D721Med (cell line): ENCODE data around the gene ADAM23.
"Not testable (repeated sequence)": the region's sequence is repeated elsewhere in the genome, so short reads cannot be mapped to it uniquely, and the experiment has no call there.

Experiments used
- DNase-seq: peaks from one replicate; pipeline ENCODE4 v3.0.0; 2011; ENCODE audit warnings: low spot score; ENCODE audit not compliant: insufficient read length
- FAIRE-seq: peaks from 2 replicates; lab custom pipeline; 2011; peaks lifted over from hg19 to GRCh38; lab: Jason Lieb, UNC
- TF ChIP-seq, protein P1 (sequence below): IDR thresholded peaks from 2 replicates; pipeline ENCODE4 v1.5.1; 2012; ENCODE audit warnings: mild to moderate bottlenecking, control low read depth; ENCODE audit not compliant: insufficient read depth; ENCODE audit errors: missing control alignments

The ADAM23 gene, protein sequence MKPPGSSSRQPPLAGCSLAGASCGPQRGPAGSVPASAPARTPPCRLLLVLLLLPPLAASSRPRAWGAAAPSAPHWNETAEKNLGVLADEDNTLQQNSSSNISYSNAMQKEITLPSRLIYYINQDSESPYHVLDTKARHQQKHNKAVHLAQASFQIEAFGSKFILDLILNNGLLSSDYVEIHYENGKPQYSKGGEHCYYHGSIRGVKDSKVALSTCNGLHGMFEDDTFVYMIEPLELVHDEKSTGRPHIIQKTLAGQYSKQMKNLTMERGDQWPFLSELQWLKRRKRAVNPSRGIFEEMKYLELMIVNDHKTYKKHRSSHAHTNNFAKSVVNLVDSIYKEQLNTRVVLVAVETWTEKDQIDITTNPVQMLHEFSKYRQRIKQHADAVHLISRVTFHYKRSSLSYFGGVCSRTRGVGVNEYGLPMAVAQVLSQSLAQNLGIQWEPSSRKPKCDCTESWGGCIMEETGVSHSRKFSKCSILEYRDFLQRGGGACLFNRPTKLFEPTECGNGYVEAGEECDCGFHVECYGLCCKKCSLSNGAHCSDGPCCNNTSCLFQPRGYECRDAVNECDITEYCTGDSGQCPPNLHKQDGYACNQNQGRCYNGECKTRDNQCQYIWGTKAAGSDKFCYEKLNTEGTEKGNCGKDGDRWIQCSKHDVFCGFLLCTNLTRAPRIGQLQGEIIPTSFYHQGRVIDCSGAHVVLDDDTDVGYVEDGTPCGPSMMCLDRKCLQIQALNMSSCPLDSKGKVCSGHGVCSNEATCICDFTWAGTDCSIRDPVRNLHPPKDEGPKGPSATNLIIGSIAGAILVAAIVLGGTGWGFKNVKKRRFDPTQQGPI

DNA sequence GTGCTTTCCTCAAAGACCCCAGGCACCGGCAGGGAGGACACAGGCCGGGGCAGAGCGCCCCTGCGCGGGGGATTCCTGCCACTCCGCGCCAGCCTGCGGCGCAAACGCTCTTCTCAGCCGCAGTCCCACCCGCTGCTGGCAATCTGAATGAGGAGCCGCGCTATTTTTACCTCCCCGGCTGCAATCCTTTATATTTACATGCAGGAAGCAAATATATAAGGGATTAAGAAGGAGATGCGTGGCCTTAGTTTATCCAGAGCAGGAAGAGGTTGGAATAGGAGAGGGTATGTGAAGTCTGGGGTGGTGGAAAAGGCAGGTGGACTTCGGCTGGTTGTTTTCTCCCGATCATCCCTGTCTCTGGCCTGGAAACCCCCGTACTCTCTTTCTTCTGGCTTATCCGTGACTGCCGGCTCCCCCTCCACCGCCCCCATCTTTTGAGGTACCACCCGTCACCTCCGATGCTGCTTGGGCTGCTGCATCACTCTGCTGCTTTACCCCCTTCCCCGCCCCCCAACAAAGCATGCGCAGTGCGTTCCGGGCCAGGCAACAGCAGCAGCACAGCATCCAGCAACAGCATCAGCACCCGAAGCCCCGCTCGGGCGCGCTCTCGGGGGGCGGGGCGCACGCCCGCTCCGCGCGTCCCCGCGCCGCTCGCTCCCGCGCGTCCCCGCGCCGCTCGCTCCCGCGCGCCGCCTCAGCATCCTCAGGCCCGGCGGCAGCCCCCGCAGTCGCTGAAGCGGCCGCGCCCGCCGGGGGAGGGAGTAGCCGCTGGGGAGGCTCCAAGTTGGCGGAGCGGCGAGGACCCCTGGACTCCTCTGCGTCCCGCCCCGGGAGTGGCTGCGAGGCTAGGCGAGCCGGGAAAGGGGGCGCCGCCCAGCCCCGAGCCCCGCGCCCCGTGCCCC lies at the start of gene ADAM23:
TSS of gene ADAM23 (plus strand) at position 700 of the 902 bp plus-strand sequence. CDS start 335 bp downstream, outside the sequence.
- peak; percentile 75 for DNase-seq
- no peak for FAIRE-seq

DNA sequence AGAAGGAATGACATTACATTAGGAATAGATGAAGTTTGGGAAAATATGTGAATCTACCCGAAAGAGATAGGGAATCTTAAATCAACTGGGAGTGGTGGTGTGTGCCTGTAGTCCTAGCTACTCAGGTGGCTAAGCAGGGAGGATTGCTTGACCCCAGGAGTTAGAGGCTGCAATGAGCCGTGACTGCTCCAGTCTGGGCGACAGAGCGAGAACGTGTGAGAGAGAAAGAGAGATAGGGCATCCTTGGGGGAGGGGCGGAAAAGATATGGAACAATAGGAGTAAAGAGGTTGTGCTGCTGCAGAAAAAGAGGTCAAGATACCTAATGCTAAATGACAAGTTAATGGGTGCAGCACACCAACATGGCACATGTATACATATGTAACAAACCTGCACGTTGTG lies 47.1 kb upstream of the ADAM23 start:
- FAIRE-seq (no peak), DNase-seq (no peak)
- TF ChIP-seq, protein P1, sequence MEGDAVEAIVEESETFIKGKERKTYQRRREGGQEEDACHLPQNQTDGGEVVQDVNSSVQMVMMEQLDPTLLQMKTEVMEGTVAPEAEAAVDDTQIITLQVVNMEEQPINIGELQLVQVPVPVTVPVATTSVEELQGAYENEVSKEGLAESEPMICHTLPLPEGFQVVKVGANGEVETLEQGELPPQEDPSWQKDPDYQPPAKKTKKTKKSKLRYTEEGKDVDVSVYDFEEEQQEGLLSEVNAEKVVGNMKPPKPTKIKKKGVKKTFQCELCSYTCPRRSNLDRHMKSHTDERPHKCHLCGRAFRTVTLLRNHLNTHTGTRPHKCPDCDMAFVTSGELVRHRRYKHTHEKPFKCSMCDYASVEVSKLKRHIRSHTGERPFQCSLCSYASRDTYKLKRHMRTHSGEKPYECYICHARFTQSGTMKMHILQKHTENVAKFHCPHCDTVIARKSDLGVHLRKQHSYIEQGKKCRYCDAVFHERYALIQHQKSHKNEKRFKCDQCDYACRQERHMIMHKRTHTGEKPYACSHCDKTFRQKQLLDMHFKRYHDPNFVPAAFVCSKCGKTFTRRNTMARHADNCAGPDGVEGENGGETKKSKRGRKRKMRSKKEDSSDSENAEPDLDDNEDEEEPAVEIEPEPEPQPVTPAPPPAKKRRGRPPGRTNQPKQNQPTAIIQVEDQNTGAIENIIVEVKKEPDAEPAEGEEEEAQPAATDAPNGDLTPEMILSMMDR, result no peak

More for the DNA sequence above, at the start of gene ADAM23:
- TF ChIP-seq, protein P1, result peak; percentile 14

DNA sequence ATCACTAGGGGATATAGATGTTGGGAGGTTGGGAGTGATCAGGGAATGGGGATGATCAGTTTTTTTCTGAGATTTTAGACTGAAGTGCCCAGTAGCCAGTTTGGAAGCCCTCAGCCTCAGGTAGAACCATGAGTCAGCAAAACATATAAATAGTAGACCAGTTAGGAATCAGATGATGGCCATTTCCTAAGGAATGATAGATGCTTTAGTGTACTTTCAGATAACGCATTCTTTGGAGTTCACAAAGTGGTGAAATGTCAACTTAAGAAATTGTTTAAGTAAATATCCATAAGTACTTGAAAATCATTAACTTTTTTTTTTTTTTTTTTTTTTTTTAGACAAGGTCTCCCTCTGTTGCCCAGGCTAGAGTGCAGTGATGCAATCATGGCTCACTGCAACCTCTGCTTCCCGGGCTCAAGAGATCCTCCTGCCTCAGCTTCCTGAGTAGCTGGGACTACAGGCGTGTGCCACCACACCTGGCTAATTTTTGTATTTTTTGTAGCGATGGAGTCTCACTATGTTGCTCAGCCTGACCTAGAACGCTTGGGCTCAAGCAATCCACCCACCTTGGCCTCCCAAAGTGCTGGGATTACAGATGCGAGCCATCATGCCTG lies 40.3 kb upstream of the ADAM23 start:
- FAIRE-seq, DNase-seq: not testable (repeated sequence)

DNA sequence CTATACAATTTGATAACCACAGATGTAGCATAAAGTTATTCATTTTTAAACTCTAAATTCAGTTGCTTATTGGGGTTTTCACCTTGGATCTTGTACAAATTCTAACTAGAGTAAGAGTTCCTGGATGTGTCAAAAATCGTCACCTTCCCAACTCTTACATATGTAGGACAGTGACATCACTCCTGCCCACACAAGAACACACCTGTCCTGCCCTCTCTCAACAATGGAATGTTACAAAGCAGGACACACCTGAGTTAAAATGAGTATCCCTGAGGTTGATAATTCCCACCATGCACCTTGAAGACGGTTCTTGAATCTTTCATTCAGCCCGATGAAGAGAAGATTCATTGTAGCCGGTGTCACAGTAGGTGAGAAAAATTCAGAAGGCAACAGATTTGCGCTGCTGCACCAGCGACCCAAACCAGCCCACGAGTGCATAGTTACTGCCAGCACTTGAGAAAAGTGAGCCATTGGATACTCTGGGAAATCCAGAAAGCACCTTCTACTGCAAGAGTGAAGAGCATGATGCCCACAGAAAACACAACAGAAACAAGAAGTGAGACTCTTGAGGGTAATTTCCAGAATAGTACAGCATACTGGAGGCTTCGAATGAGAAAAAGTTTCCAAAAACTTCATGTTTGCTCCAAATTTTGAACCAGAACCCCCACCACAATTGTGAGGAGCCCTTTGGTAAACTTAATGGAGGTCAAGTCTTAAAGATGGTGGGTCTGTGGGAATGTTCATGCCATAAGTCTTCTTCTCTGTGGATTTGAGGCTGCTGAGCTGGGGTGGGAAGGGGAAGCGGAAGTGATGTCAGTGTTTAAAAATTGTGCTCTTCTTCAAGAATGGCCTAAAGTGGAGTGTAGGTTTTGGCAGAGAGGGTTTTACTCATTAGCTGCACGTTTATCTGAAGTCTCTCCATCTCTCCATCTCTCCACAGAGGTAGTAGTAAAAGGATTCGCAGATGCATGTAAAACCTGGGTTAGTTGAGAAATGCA lies 34.7 kb upstream of the ADAM23 start:
- DNase-seq (no peak), FAIRE-seq (no peak)
- TF ChIP-seq, protein P1, result no peak

DNA sequence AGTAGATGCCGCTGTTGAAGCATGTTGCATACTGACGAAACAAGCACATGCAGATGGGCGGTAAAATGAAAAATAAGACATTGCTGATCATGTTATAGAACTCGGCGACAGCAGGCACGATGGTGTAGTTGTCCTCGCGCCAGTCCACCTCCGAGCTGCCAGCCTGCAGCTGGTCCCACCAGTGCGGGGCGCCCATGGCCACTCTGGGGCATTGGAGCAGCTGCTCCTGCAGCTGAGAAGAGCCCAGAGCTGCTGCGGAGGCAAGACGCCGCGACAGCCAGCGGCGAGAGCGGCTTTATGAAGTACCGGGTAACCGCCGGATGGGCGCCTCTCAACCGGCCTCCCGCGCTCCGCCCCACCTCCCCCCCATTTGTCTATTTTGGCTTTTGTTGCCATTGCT lies 32.6 kb upstream of the ADAM23 start:
- DNase-seq (no peak), FAIRE-seq (no peak)
- TF ChIP-seq, protein P1, result no peak

DNA sequence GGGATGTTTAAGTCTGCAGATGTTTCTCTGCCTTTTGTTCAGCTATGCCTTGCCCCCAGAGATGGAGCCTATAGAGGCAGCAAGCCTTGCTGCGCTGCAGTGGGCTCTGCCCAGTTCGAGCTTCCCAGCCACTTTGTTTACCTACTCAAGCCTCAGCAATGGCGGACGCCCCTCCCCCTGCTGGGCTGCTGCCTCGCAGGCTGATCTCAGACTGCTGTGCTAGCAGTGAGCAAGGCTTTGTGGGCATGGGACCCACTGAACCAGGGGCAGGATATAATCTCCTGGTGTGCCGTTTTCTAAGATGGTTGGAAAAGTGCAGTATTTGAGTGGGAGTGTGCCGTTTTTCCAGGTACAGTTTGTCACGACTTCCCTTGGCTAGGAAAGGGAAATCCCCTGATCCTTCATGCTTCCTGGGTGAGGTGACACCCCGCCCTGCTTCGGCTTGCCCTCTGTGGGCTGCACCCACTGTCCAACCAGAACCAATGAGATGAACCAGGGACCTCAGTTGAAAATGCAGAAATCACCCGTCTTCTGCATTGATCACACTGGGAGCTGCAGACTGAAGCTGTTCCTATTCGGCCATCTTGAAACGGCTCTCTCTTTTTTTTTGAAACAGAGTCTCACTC lies 27.6 kb upstream of the ADAM23 start:
- DNase-seq, result no peak

More for the DNA sequence above, 27.6 kb upstream of the ADAM23 start:
- TF ChIP-seq, protein P1, result no peak
- no peak for FAIRE-seq
